HG02981 (cell line): Measurements from ENCODE around the gene ZNF846.
"Not testable (repeated sequence)": the region's sequence is repeated elsewhere in the genome, so short reads cannot be mapped to it uniquely, and the experiment has no call there.

Experiments used
- ATAC-seq: cut with Tn5 transposase; IDR thresholded peaks from one replicate; pipeline ENCODE4 v1.9.1; 2021; ENCODE audit warnings: mild to moderate bottlenecking, moderate library complexity; ENCODE audit not compliant: unreplicated experiment

The ZNF846 gene

GRCh38 chr19:9768175-9769112 is at the start of gene ZNF846:
ZNF846 (minus strand) TSS chr19:9768738; CDS start chr19:9764950, 3,788 bp downstream.
- peak; percentile 97 for ATAC-seq

- ATAC-seq = no peak
Observed at GRCh38 chr19:9818175-9818733, 49.7 kb upstream of the ZNF846 start.

GRCh38 chr19:9811139-9811538 is 42.6 kb upstream of the ZNF846 start:
- no peak for ATAC-seq

- ATAC-seq = no peak
Observed at GRCh38 chr19:9808855-9809824, 40.6 kb upstream of the ZNF846 start.

- no peak for ATAC-seq
Observed at GRCh38 chr19:9806803-9807202, 38.3 kb upstream of the ZNF846 start.

- no peak for ATAC-seq
Observed at GRCh38 chr19:9801976-9802375, 33.4 kb upstream of the ZNF846 start.

GRCh38 chr19:9799162-9799561 is 30.6 kb upstream of the ZNF846 start:
- no peak for ATAC-seq

GRCh38 chr19:9797871-9798270 is 29.3 kb upstream of the ZNF846 start:
- ATAC-seq = no peak

- ATAC-seq = peak; percentile 44
Observed at GRCh38 chr19:9796113-9796773, 27.7 kb upstream of the ZNF846 start.

GRCh38 chr19:9793071-9793591 is 24.6 kb upstream of the ZNF846 start:
- ATAC-seq = no peak

GRCh38 chr19:9792206-9793070 is 23.9 kb upstream of the ZNF846 start:
- ATAC-seq = no peak

GRCh38 chr19:9791552-9792205 is 23.1 kb upstream of the ZNF846 start:
- no peak for ATAC-seq

GRCh38 chr19:9791073-9791367 is 22.5 kb upstream of the ZNF846 start:
- not testable (repeated sequence) for ATAC-seq

- ATAC-seq = not testable (repeated sequence)
Observed at GRCh38 chr19:9789579-9789978, 21.0 kb upstream of the ZNF846 start.

GRCh38 chr19:9789066-9789465 is 20.5 kb upstream of the ZNF846 start:
- no peak for ATAC-seq

- ATAC-seq = not testable (repeated sequence)
Observed at GRCh38 chr19:9788604-9789003, 20.1 kb upstream of the ZNF846 start.

- no peak for ATAC-seq
Observed at GRCh38 chr19:9786819-9787218, 18.3 kb upstream of the ZNF846 start.

- ATAC-seq = no peak
Observed at GRCh38 chr19:9786342-9786741, 17.8 kb upstream of the ZNF846 start.
